Endothelial cell (in vitro differentiated cells): ENCODE measurements around the gene BCL7B. TPM values are rescaled to one million over a fixed set of nuclear protein-coding genes. Genes with fewer than 3 reads are reported as not detected.
A peak's percentile ranks its signal among the peaks of the same experiment; 100 is the strongest.
"Not testable (repeated sequence)": the region's sequence is repeated elsewhere in the genome, so short reads cannot be mapped to it uniquely, and the experiment has no call there.

Experiments
- DNase-seq: peaks from one replicate; pipeline ENCODE4 v3.0.0; 2021; ENCODE audit warnings: low spot score
- H3K27ac Mint-ChIP-seq: one replicate; pipeline ENCODE4 v1.8.0; 2021; ENCODE audit warnings: mixed read lengths, inconsistent platforms; ENCODE audit not compliant: unreplicated experiment
- H3K27me3 Mint-ChIP-seq: one replicate; pipeline ENCODE4 v1.8.0; 2021; ENCODE audit warnings: mild to moderate bottlenecking, moderate library complexity, mixed read lengths, inconsistent platforms; ENCODE audit not compliant: unreplicated experiment
- H3K36me3 Mint-ChIP-seq: one replicate; pipeline ENCODE4 v1.8.0; 2021; ENCODE audit warnings: mild to moderate bottlenecking, low read depth, mixed read lengths, inconsistent platforms; ENCODE audit not compliant: unreplicated experiment
- H3K4me1 Mint-ChIP-seq: one replicate; pipeline ENCODE4 v1.8.0; 2021; ENCODE audit warnings: mild to moderate bottlenecking, mixed read lengths, inconsistent platforms; ENCODE audit not compliant: unreplicated experiment
- H3K4me3 Mint-ChIP-seq: one replicate; pipeline ENCODE4 v1.8.0; 2021; ENCODE audit warnings: mild to moderate bottlenecking, mixed read lengths, inconsistent platforms; ENCODE audit not compliant: unreplicated experiment
- H3K9me3 Mint-ChIP-seq: one replicate; pipeline ENCODE4 v1.8.0; 2021; ENCODE audit warnings: mixed read lengths, inconsistent platforms; ENCODE audit not compliant: unreplicated experiment
- CTCF ChIP-seq: fragments of 200-600 bp; sonication (generic); IDR thresholded peaks from one replicate; pipeline ENCODE4 v1.5.0; 2021; ENCODE audit warnings: antibody characterized with exemption; ENCODE audit not compliant: unreplicated experiment
- total RNA-seq: library from RNA; stranded (reverse); fragmentation: NEBNext Ultra II Directional; extraction: Animal tissue kit (Norgen Biotek cat#: 25700); gene quantifications from one replicate; pipeline ENCODE4 v1.2.1, GENCODE V29; 2021; ENCODE audit not compliant: unreplicated experiment

BCL7B gene
- total RNA-seq, 1 donor from 2014 or later, result 38.6 TPM

GRCh38 chr7:73570977-73571376, 13.5 kb upstream of the BCL7B start:
- Mint-ChIP-seq H3K9me3 (no peaks in the 10 kb centered on the region), H3K36me3 (peaks cover 37% of the 10 kb centered on the region), H3K4me3 (no peak overlapping the region), H3K4me1 (no peaks in the 10 kb centered on the region), H3K27ac (no peak overlapping the region), H3K27me3 (no peaks in the 10 kb centered on the region)
- no peak for TF ChIP-seq CTCF
- no peak for DNase-seq

GRCh38 chr7:73570521-73570920, 13.0 kb upstream of the BCL7B start:
- peaks cover 37% of the 10 kb centered on the region for H3K36me3 Mint-ChIP-seq
- no peak for DNase-seq
- TF ChIP-seq CTCF, result no peak

GRCh38 chr7:73569042-73569608, 11.6 kb upstream of the BCL7B start:
- DNase-seq, result no peak
- Mint-ChIP-seq H3K4me3 (peak overlapping the region; percentile 39), H3K27ac (no peak overlapping the region), H3K36me3 (peaks cover 32% of the 10 kb centered on the region), H3K27me3 (no peaks in the 10 kb centered on the region), H3K4me1 (no peaks in the 10 kb centered on the region), H3K9me3 (no peaks in the 10 kb centered on the region)
- no peak for TF ChIP-seq CTCF

More at GRCh38 chr7:73570521-73570920, 13.0 kb upstream of the BCL7B start:
- Mint-ChIP-seq H3K27me3 (no peaks in the 10 kb centered on the region), H3K4me1 (no peaks in the 10 kb centered on the region), H3K4me3 (no peak overlapping the region), H3K27ac (no peak overlapping the region), H3K9me3 (no peaks in the 10 kb centered on the region)

- H3K4me1 Mint-ChIP-seq, result no peaks in the 10 kb centered on the region
- no peaks in the 10 kb centered on the region for H3K9me3 Mint-ChIP-seq
- H3K27ac Mint-ChIP-seq, result no peak overlapping the region
- H3K36me3 Mint-ChIP-seq, result peaks cover 28% of the 10 kb centered on the region
- DNase-seq, result no peak
- no peak overlapping the region for H3K4me3 Mint-ChIP-seq
- no peaks in the 10 kb centered on the region for H3K27me3 Mint-ChIP-seq
- no peak for TF ChIP-seq CTCF
These were observed 10.6 kb upstream of the BCL7B start for GRCh38 chr7:73567846-73568685.

GRCh38 chr7:73567140-73567539, 9.7 kb upstream of the BCL7B start:
- Mint-ChIP-seq H3K9me3 (no peaks in the 10 kb centered on the region), H3K4me1 (no peaks in the 10 kb centered on the region), H3K27ac (no peak overlapping the region), H3K4me3 (no peak overlapping the region), H3K27me3 (no peaks in the 10 kb centered on the region), H3K36me3 (peaks cover 21% of the 10 kb centered on the region)
- TF ChIP-seq CTCF, result no peak
- DNase-seq, result no peak

GRCh38 chr7:73566431-73566830, 8.9 kb upstream of the BCL7B start:
- peaks cover 18% of the 10 kb centered on the region for H3K36me3 Mint-ChIP-seq
- not testable (repeated sequence) for H3K27me3 Mint-ChIP-seq, H3K4me3 Mint-ChIP-seq, H3K9me3 Mint-ChIP-seq, DNase-seq, H3K27ac Mint-ChIP-seq, H3K4me1 Mint-ChIP-seq
